HepG2 (cell line): ENCODE results near the gene NAV3. TPM values are rescaled to one million over a fixed set of nuclear protein-coding genes. Genes with fewer than 3 reads are reported as not detected.
"Not testable (repeated sequence)": the region's sequence is repeated elsewhere in the genome, so short reads cannot be mapped to it uniquely, and the experiment has no call there.

ENCODE experiments used
- ATAC-seq: fragments of 200-7000 bp; cut with Tn5 transposase; 3 replicates; pipeline ENCODE4 v1.9.1; 2020; ENCODE audit warnings: mild to moderate bottlenecking, moderate library complexity
- BruUV-seq: library from RNA; stranded (reverse); fragments of 400-500 nt; replicated peaks from 2 replicates; lab custom pipeline; 2021; lab: Mats Ljungman, UMichigan
- CTCF ChIA-PET: fragments of 300-600 bp; formaldehyde crosslinking; extraction: SDS; loops from one replicate; lab custom pipeline; 2021; ENCODE audit warnings: low total read pairs, inconsistent platforms, low intra/inter-chr PET ratio; lab: Yijun Ruan, JAX
- POLR2A ChIA-PET: fragments of 350-600 bp; sonication (Branson Sonifier 250); formaldehyde crosslinking; loops from one replicate; lab custom pipeline; 2020; ENCODE audit warnings: antibody characterized with exemption, inconsistent platforms; lab: Yijun Ruan, JAX
- DNase-seq: peaks from one replicate; pipeline ENCODE4 v3.0.0-alpha.2; 2015; ENCODE audit warnings: low spot score
- FAIRE-seq: peaks from 3 replicates; lab custom pipeline; 2011; peaks lifted over from hg19 to GRCh38; lab: Jason Lieb, UNC
- H2AFZ ChIP-seq: one replicate; pipeline ENCODE4 v1.6.1; 2011; ENCODE audit warnings: low read length, inconsistent platforms
- H3K27ac ChIP-seq: fragments of 300-600 bp; 3 replicates; pipeline ENCODE4 v1.8.0; 2011; ENCODE audit warnings: mixed run types, mild to moderate bottlenecking, mixed read lengths, low read length, inconsistent platforms; ENCODE audit not compliant: insufficient read depth; ENCODE audit errors: extremely low read length
- H3K27me3 ChIP-seq, 2 experiments: fragments of 200-600 bp in 1 of 2; 2 replicates in 1 of 2; 3 replicates in 1 of 2; pipeline versions ENCODE4 v1.6.0 to v1.8.0; 2011; ENCODE audit warnings: low read length in 2 of 2, mild to moderate bottlenecking in 2 of 2, moderate library complexity in 2 of 2, inconsistent platforms in 1 of 2; ENCODE audit not compliant: insufficient read depth in 2 of 2, control insufficient read depth in 1 of 2
- H3K36me3 ChIP-seq, 2 experiments: fragments of 200-600 bp in 1 of 2; replicated peaks in 1 of 2; 2 replicates in 1 of 2; 3 replicates in 1 of 2; pipeline versions ENCODE4 v1.5.1 to v1.8.0; 2011; ENCODE audit warnings: low read length in 2 of 2, inconsistent platforms in 1 of 2; ENCODE audit not compliant: insufficient read depth in 2 of 2, control insufficient read depth in 1 of 2
- H3K4me1 ChIP-seq: 2 replicates; pipeline ENCODE4 v1.5.1; 2012; ENCODE audit warnings: low read length, inconsistent platforms; ENCODE audit not compliant: insufficient read depth
- H3K4me2 ChIP-seq: 2 replicates; pipeline ENCODE4 v1.6.0; 2011; ENCODE audit warnings: low read depth, low read length, inconsistent platforms
- H3K4me3 ChIP-seq, 3 experiments: fragments of 200-600 bp in 1 of 3; sonication (generic), shearing (Covaris generic) in 1 of 3; replicated peaks in 1 of 3; 2 replicates each; pipeline ENCODE4 v1.5.1; 2011 to 2016; ENCODE audit warnings: low read length in 3 of 3, inconsistent platforms in 2 of 3, low read depth in 2 of 3, mild to moderate bottlenecking in 2 of 3, control low read depth in 1 of 3, mixed read lengths in 1 of 3; ENCODE audit not compliant: insufficient read depth in 1 of 3
- H3K79me2 ChIP-seq: one replicate; pipeline ENCODE4 v1.6.1; 2011; ENCODE audit warnings: low read length, inconsistent platforms; ENCODE audit not compliant: insufficient read depth
- H3K9ac ChIP-seq: 2 replicates; pipeline ENCODE4 v1.6.0; 2011; ENCODE audit warnings: mild to moderate bottlenecking, low read depth, low read length, inconsistent platforms; ENCODE audit not compliant: insufficient read depth
- H3K9me3 ChIP-seq: 2 replicates; pipeline ENCODE4 v1.5.1; 2012; ENCODE audit warnings: mild to moderate bottlenecking, low read length
- H4K20me1 ChIP-seq: 2 replicates; pipeline ENCODE4 v1.6.0; 2011; ENCODE audit warnings: inconsistent platforms, mild to moderate bottlenecking, low read length, moderate library complexity; ENCODE audit not compliant: insufficient read depth
- ATRX ChIP-seq: sonication (generic); formaldehyde crosslinking; IDR thresholded peaks from 2 replicates; pipeline ENCODE4 v1.4.0; 2020; ENCODE audit warnings: missing genetic modification reagents, borderline replicate concordance
- HOXA9 ChIP-seq: sonication (generic); formaldehyde crosslinking; IDR thresholded peaks from 2 replicates; pipeline ENCODE4 v1.8.1; 2022; ENCODE audit warnings: missing genetic modification reagents, mild to moderate bottlenecking, moderate library complexity, borderline replicate concordance
- IKZF4 ChIP-seq: sonication (generic); formaldehyde crosslinking; IDR thresholded peaks from 2 replicates; pipeline ENCODE4 v1.5.1; 2020; ENCODE audit warnings: borderline replicate concordance, mild to moderate bottlenecking, low read depth, missing genetic modification reagents; ENCODE audit errors: not compliant biosample characterization
- KLF15 ChIP-seq: sonication (generic); formaldehyde crosslinking; IDR thresholded peaks from 2 replicates; pipeline ENCODE4 v1.8.1; 2023; ENCODE audit warnings: borderline replicate concordance, mild to moderate bottlenecking, inconsistent platforms, missing genetic modification reagents, mixed read lengths
- PATZ1 ChIP-seq: sonication (generic); formaldehyde crosslinking; IDR thresholded peaks from 2 replicates; pipeline ENCODE4 v1.4.0; 2020; ENCODE audit warnings: missing genetic modification reagents
- TBX3 ChIP-seq: fragments of 450-650 bp; IDR thresholded peaks from 2 replicates; pipeline ENCODE4 v1.6.1; 2017; ENCODE audit warnings: antibody characterized with exemption, mild to moderate bottlenecking, inconsistent platforms, borderline replicate concordance
- ZNF510 ChIP-seq: sonication (generic); formaldehyde crosslinking; IDR thresholded peaks from 2 replicates; pipeline ENCODE4 v1.4.0; 2020; ENCODE audit warnings: low read depth, mild to moderate bottlenecking, missing genetic modification reagents
- WGBS: methylation state at CpG from one replicate; pipeline ENCODE4 v1.1.6; 2017; ENCODE audit warnings: low lambda C conversion rate; 5-methylcytosine and 5-hydroxymethylcytosine counted together
- in situ Hi-C: cut with HindIII; loops from 2 replicates; pipeline ENCODE4 v1.10.0; 2017; ENCODE audit warnings: low pct_unique_long_range_greater_than_20kb; ENCODE audit not compliant: extremely low pct_ligation_motif_present
- intact Hi-C: fragments of 100-400 bp; cut with micrococcal nuclease; formaldehyde crosslinking; loops from one replicate; pipeline ENCODE4 v1.10.0; 2022; ENCODE audit not compliant: unreplicated experiment
- polyA plus RNA-seq, 8 experiments: library from polyadenylated mRNA; depleted of rRNA in 3 of 8; stranded (reverse) in 7 of 8; unstranded in 1 of 8; fragments of >200 nt; fragmentation: Illumina TruSeq in 4 of 8; extraction: Trizol in 4 of 8; gene quantifications; 2 replicates each; pipeline versions ENCODE4 v1.2.1 to v1.2.3, GENCODE V29; 2011 to 2016; ENCODE audit warnings: low read depth in 4 of 8, missing spikeins in 1 of 8, mixed read lengths in 1 of 8; ENCODE audit not compliant: insufficient read depth in 1 of 8
- total RNA-seq, 5 experiments: library from RNA; depleted of rRNA; stranded (reverse); fragments of >200 nt; fragmentation: Illumina TruSeq; extraction: Trizol; gene quantifications; 2 replicates each; pipeline ENCODE4 v1.2.3, GENCODE V29; 2016; ENCODE audit warnings: low read depth in 1 of 5
- TF ChIP-seq, protein P1 (sequence below): sonication (generic); formaldehyde crosslinking; IDR thresholded peaks from 2 replicates; pipeline ENCODE4 v1.5.0; 2020; ENCODE audit warnings: mild to moderate bottlenecking, missing genetic modification reagents
- TF ChIP-seq, protein P2 (sequence below): sonication (generic); formaldehyde crosslinking; IDR thresholded peaks from 2 replicates; pipeline ENCODE4 v1.4.0; 2020; ENCODE audit warnings: missing genetic modification reagents, mild to moderate bottlenecking, borderline replicate concordance

NAV3 gene
- total and polyA plus RNA-seq, 2 of the 13 experiments (the other 11 are each of a cell fraction or from before 2014, with no cell fraction given) = 0.01 to 0.18 TPM

GRCh38 chr12:78102801-78103200 lies 272.1 kb downstream of the NAV3 start:
- H4K20me1 ChIP-seq, ATAC-seq, CTCF ChIA-PET, FAIRE-seq, in situ Hi-C loops, H3K27me3 ChIP-seq, H3K36me3 ChIP-seq, H3K79me2 ChIP-seq, H3K4me2 ChIP-seq, BruUV-seq, H3K4me1 ChIP-seq, H3K9ac ChIP-seq, DNase-seq, H3K27ac ChIP-seq, POLR2A ChIA-PET, intact Hi-C loops, H3K4me3 ChIP-seq, H2AFZ ChIP-seq: not testable (repeated sequence)
- WGBS = 60% methylated on average over 2 of the region's 2 CpGs
- H3K9me3 ChIP-seq = peaks cover 15% of the 10 kb centered on the region; the same call in 1 of the 2 replicates

DNA sequence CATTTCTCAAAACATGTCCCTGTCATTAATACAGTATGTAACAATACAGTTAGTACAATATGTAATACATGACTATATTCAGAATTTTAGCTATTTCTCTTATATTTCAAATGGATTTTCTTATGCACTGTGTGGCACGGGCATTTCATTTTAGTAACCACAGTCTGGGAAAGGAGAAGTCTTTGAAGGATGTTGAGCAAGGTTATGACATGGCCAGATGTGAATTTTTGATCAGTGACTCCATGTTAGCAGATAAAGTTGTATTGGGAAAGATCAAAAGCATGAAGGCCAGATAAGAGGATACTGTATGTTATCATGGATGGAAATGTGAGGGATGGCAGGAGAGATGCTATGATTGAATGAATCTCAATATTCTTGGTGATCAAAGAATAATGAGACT lies 285.2 kb downstream of the NAV3 start:
- in situ Hi-C loops (no loop called here), intact Hi-C loops (no loop called here)
- Histone ChIP-seq H3K4me3 (no peak overlapping the region), H3K9me3 (peaks cover 34% of the 10 kb centered on the region), H3K79me2 (no peaks in the 10 kb centered on the region), H3K4me1 (no peaks in the 10 kb centered on the region), H2AFZ (no peak overlapping the region), H3K27me3 (no peaks in the 10 kb centered on the region), H3K9ac (no peak overlapping the region), H3K36me3 (no peaks in the 10 kb centered on the region), H3K4me2 (no peak overlapping the region), H3K27ac (no peak overlapping the region), H4K20me1 (no peaks in the 10 kb centered on the region)
- no TSS peak for BruUV-seq
- FAIRE-seq = no peak
- DNase-seq = no peak
- no peak for ATAC-seq
- POLR2A ChIA-PET = no interaction called here
- CTCF ChIA-PET = no interaction called here
- 5% methylated on average over 1 of the region's 1 CpG for WGBS
- TF ChIP-seq, protein P1, sequence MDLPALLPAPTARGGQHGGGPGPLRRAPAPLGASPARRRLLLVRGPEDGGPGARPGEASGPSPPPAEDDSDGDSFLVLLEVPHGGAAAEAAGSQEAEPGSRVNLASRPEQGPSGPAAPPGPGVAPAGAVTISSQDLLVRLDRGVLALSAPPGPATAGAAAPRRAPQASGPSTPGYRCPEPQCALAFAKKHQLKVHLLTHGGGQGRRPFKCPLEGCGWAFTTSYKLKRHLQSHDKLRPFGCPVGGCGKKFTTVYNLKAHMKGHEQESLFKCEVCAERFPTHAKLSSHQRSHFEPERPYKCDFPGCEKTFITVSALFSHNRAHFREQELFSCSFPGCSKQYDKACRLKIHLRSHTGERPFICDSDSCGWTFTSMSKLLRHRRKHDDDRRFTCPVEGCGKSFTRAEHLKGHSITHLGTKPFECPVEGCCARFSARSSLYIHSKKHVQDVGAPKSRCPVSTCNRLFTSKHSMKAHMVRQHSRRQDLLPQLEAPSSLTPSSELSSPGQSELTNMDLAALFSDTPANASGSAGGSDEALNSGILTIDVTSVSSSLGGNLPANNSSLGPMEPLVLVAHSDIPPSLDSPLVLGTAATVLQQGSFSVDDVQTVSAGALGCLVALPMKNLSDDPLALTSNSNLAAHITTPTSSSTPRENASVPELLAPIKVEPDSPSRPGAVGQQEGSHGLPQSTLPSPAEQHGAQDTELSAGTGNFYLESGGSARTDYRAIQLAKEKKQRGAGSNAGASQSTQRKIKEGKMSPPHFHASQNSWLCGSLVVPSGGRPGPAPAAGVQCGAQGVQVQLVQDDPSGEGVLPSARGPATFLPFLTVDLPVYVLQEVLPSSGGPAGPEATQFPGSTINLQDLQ (CRISPR knock-in tag) = no peak
- no peak for TF ChIP-seq TBX3
- TF ChIP-seq KLF15 = no peak
- no peak for TF ChIP-seq IKZF4 (CRISPR knock-in tag)
- TF ChIP-seq ZNF510 (CRISPR knock-in tag) = no peak
- no peak for TF ChIP-seq PATZ1 (CRISPR knock-in tag)
- no peak for TF ChIP-seq ATRX
- TF ChIP-seq HOXA9 (CRISPR knock-in tag) = no peak
- TF ChIP-seq, protein P2, sequence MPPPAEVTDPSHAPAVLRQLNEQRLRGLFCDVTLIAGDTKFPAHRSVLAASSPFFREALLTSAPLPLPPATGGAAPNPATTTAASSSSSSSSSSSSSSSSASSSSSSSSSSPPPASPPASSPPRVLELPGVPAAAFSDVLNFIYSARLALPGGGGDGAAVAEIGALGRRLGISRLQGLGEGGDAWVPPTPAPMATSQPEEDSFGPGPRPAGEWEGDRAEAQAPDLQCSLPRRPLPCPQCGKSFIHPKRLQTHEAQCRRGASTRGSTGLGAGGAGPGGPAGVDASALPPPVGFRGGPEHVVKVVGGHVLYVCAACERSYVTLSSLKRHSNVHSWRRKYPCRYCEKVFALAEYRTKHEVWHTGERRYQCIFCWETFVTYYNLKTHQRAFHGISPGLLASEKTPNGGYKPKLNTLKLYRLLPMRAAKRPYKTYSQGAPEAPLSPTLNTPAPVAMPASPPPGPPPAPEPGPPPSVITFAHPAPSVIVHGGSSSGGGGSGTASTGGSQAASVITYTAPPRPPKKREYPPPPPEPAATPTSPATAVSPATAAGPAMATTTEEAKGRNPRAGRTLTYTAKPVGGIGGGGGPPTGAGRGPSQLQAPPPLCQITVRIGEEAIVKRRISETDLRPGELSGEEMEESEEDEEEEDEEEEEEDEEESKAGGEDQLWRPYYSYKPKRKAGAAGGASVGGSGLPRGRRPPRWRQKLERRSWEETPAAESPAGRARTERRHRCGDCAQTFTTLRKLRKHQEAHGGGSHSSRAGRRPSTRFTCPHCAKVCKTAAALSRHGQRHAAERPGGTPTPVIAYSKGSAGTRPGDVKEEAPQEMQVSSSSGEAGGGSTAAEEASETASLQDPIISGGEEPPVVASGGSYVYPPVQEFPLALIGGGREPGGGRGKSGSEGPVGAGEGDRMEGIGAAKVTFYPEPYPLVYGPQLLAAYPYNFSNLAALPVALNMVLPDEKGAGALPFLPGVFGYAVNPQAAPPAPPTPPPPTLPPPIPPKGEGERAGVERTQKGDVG (CRISPR knock-in tag) = no peak
